Measurements from ENCODE around the gene AOPEP. TPM values are rescaled to one million over a fixed set of nuclear protein-coding genes. Genes with fewer than 3 reads are reported as not detected.

Gene AOPEP
- polyA plus RNA-seq, 2 of the 4 experiments (the other 2 are of a cell fraction): 226 to 266 TPM

DNA sequence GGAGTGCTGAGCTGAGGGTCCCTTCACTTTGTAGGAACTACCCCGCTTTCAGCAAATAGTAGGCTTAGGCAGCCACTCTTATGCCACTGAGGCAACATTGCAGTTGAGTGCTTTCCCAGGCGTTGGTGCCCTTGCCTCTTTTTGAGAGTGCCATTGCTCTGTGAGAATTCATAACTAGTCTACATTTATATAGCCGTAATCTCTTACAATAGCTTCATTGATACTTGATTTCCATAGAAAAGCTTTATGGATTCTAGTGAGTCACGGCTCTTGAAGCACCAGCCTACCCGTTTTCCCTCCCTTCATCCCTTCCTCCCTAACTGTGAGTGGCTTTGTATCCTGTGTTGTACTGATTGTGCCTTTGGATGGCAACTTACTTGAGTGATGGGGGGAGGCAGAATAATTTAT lies 283.9 kb downstream of the AOPEP start (continued):
- TF ChIP-seq KDM1A (IDR thresholded peaks at IDR 0.05; ENCODE audit: low read depth) (no peak), CBX8 (IDR thresholded peaks at IDR 0.05) (no peak), MAFK (IDR thresholded peaks at IDR 0.05; ENCODE audit: partially characterized antibody) (no peak), CBX2 (IDR thresholded peaks at IDR 0.05; ENCODE audit: borderline replicate concordance, low read depth) (no peak), HOXB5 (CRISPR knock-in tag; IDR thresholded peaks at IDR 0.05) (no peak), TFCP2L1 (CRISPR knock-in tag; IDR thresholded peaks at IDR 0.05) (no peak), SREBF2 (IDR thresholded peaks at IDR 0.05) (no peak), ZFP36 (IDR thresholded peaks at IDR 0.05; ENCODE audit: borderline replicate concordance, partially characterized antibody) (no peak), TP53 (CRISPR knock-in tag; IDR thresholded peaks at IDR 0.05) (no peak), NR3C1 (IDR thresholded peaks at IDR 0.05) (no peak), PHF8 (IDR thresholded peaks at IDR 0.05; ENCODE audit: borderline replicate concordance, low read depth) (no peak), ZSCAN20 (CRISPR knock-in tag; IDR thresholded peaks at IDR 0.05) (no peak), ZNF302 (CRISPR knock-in tag; IDR thresholded peaks at IDR 0.05) (no peak)
- TF ChIP-seq, protein P1, sequence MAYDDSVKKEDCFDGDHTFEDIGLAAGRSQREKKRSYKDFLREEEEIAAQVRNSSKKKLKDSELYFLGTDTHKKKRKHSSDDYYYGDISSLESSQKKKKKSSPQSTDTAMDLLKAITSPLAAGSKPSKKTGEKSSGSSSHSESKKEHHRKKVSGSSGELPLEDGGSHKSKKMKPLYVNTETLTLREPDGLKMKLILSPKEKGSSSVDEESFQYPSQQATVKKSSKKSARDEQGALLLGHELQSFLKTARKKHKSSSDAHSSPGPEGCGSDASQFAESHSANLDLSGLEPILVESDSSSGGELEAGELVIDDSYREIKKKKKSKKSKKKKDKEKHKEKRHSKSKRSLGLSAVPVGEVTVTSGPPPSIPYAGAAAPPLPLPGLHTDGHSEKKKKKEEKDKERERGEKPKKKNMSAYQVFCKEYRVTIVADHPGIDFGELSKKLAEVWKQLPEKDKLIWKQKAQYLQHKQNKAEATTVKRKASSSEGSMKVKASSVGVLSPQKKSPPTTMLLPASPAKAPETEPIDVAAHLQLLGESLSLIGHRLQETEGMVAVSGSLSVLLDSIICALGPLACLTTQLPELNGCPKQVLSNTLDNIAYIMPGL (CRISPR knock-in tag; IDR thresholded peaks at IDR 0.05; ENCODE audit: borderline replicate concordance): no peak
- TF ChIP-seq, protein P2, sequence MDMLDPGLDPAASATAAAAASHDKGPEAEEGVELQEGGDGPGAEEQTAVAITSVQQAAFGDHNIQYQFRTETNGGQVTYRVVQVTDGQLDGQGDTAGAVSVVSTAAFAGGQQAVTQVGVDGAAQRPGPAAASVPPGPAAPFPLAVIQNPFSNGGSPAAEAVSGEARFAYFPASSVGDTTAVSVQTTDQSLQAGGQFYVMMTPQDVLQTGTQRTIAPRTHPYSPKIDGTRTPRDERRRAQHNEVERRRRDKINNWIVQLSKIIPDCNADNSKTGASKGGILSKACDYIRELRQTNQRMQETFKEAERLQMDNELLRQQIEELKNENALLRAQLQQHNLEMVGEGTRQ (IDR thresholded peaks at IDR 0.05): no peak
- TF ChIP-seq, protein P3, sequence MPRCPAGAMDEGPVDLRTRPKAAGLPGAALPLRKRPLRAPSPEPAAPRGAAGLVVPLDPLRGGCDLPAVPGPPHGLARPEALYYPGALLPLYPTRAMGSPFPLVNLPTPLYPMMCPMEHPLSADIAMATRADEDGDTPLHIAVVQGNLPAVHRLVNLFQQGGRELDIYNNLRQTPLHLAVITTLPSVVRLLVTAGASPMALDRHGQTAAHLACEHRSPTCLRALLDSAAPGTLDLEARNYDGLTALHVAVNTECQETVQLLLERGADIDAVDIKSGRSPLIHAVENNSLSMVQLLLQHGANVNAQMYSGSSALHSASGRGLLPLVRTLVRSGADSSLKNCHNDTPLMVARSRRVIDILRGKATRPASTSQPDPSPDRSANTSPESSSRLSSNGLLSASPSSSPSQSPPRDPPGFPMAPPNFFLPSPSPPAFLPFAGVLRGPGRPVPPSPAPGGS (IDR thresholded peaks at IDR 0.05): no peak
- TF ChIP-seq, protein P4, sequence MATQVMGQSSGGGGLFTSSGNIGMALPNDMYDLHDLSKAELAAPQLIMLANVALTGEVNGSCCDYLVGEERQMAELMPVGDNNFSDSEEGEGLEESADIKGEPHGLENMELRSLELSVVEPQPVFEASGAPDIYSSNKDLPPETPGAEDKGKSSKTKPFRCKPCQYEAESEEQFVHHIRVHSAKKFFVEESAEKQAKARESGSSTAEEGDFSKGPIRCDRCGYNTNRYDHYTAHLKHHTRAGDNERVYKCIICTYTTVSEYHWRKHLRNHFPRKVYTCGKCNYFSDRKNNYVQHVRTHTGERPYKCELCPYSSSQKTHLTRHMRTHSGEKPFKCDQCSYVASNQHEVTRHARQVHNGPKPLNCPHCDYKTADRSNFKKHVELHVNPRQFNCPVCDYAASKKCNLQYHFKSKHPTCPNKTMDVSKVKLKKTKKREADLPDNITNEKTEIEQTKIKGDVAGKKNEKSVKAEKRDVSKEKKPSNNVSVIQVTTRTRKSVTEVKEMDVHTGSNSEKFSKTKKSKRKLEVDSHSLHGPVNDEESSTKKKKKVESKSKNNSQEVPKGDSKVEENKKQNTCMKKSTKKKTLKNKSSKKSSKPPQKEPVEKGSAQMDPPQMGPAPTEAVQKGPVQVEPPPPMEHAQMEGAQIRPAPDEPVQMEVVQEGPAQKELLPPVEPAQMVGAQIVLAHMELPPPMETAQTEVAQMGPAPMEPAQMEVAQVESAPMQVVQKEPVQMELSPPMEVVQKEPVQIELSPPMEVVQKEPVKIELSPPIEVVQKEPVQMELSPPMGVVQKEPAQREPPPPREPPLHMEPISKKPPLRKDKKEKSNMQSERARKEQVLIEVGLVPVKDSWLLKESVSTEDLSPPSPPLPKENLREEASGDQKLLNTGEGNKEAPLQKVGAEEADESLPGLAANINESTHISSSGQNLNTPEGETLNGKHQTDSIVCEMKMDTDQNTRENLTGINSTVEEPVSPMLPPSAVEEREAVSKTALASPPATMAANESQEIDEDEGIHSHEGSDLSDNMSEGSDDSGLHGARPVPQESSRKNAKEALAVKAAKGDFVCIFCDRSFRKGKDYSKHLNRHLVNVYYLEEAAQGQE (IDR thresholded peaks at IDR 0.05): no peak; the same call in 1 of the 2 replicates

DNA sequence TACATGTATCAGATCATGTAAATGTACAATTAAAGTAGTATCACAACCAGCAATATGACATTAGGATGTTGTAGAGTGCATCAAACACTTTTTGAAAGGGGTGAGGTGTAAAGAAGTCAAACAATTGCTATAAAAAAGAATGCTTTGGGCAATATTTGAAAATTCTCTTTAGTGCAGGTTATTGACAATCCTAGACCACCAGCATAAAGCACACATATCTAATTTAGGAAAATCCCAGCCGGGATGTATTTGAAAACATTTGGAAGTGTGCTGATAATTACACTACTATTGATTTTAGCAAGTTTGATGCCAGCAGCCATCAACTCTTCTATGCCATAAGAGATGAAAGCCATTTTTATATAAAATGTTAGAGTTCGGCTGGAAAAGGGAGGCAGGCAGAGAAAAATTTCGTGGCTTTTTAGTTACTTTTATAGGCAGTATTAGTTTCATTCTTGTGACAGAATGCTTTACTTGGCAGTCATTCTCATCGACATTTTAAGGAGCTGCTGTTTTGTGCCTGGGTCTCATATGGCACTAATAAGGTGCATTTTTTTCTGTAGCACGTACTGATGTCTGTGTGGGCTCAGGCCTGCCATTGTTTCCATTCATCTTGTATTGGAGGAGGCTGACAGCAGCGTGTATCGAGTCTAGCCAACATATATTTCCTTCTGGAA lies 285.7 kb downstream of the AOPEP start:
- peak overlapping the region; percentile 98 for H3K4me2 ChIP-seq
- DNase-seq (ENCODE audit: low read depth in 1 of 2, low spot score in 1 of 2) (no peak), ATAC-seq (no peak), FAIRE-seq (no peak)
- H3K9me3 ChIP-seq: no peaks in the 10 kb centered on the region
- peak overlapping the region; percentile 80 to 99 for H3K27ac ChIP-seq
- peaks cover 87% of the 10 kb centered on the region for H3K4me1 ChIP-seq
- CTCF ChIA-PET: interaction anchor here (0.8 to 2.5 kb wide), 3 partner anchors 8 to 229 kb away, joined by 4 to 17 read pairs (median 5); no protein-coding TSS in a partner anchor
- peak overlapping the region; percentile 2; the same call in 1 of the 3 replicates for H3K4me3 ChIP-seq
- 31% methylated on average over 7 of the region's 7 CpGs for WGBS (ENCODE audit: missing lambda C conversion rate)
- POLR2A ChIA-PET: interaction anchor here (0.6 to 2.5 kb wide), 8 partner anchors 12 to 417 kb away, joined by 3 to 19 read pairs (median 4); no protein-coding TSS in a partner anchor
- TF ChIP-seq HEYL (CRISPR knock-in tag; IDR thresholded peaks at IDR 0.05) (no peak), RNF2 (IDR thresholded peaks at IDR 0.05; ENCODE audit: borderline replicate concordance, low read depth) (no peak), CEBPB (IDR thresholded peaks at IDR 0.05) (no peak)
- TF ChIP-seq, protein P1 (CRISPR knock-in tag; IDR thresholded peaks at IDR 0.05; ENCODE audit: borderline replicate concordance): peak; percentile 89
- TF ChIP-seq, protein P5, sequence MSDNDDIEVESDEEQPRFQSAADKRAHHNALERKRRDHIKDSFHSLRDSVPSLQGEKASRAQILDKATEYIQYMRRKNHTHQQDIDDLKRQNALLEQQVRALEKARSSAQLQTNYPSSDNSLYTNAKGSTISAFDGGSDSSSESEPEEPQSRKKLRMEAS (IDR thresholded peaks at IDR 0.05): no peak
- TF ChIP-seq, protein P4 (IDR thresholded peaks at IDR 0.05): no peak
- TF ChIP-seq, protein P6, sequence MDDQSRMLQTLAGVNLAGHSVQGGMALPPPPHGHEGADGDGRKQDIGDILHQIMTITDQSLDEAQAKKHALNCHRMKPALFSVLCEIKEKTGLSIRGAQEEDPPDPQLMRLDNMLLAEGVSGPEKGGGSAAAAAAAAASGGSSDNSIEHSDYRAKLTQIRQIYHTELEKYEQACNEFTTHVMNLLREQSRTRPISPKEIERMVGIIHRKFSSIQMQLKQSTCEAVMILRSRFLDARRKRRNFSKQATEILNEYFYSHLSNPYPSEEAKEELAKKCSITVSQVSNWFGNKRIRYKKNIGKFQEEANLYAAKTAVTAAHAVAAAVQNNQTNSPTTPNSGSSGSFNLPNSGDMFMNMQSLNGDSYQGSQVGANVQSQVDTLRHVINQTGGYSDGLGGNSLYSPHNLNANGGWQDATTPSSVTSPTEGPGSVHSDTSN (IDR thresholded peaks at IDR 0.05): no peak
